ENCODE measurements around the gene NRIP1.

- no peak for TF ChIP-seq CTCF (IDR thresholded peaks at IDR 0.05)
- no peak for TF ChIP-seq POLR2A (IDR thresholded peaks at IDR 0.05)
Observed at GRCh38 chr21:15036189-15036588, 28.6 kb downstream of the NRIP1 start.

All from uterus (tissue), 2 donors.